Endothelial cell (in vitro differentiated cells): ENCODE results near the gene PLEKHM2. TPM values are rescaled to one million over a fixed set of nuclear protein-coding genes. Genes with fewer than 3 reads are reported as not detected.

Experiments used
- DNase-seq: peaks from one replicate; pipeline ENCODE4 v3.0.0; 2021; ENCODE audit warnings: low spot score
- H3K27ac Mint-ChIP-seq: one replicate; pipeline ENCODE4 v1.8.0; 2021; ENCODE audit warnings: mixed read lengths, inconsistent platforms; ENCODE audit not compliant: unreplicated experiment
- H3K27me3 Mint-ChIP-seq: one replicate; pipeline ENCODE4 v1.8.0; 2021; ENCODE audit warnings: mild to moderate bottlenecking, moderate library complexity, mixed read lengths, inconsistent platforms; ENCODE audit not compliant: unreplicated experiment
- H3K36me3 Mint-ChIP-seq: one replicate; pipeline ENCODE4 v1.8.0; 2021; ENCODE audit warnings: mild to moderate bottlenecking, low read depth, mixed read lengths, inconsistent platforms; ENCODE audit not compliant: unreplicated experiment
- H3K4me1 Mint-ChIP-seq: one replicate; pipeline ENCODE4 v1.8.0; 2021; ENCODE audit warnings: mild to moderate bottlenecking, mixed read lengths, inconsistent platforms; ENCODE audit not compliant: unreplicated experiment
- H3K4me3 Mint-ChIP-seq: one replicate; pipeline ENCODE4 v1.8.0; 2021; ENCODE audit warnings: mild to moderate bottlenecking, mixed read lengths, inconsistent platforms; ENCODE audit not compliant: unreplicated experiment
- H3K9me3 Mint-ChIP-seq: one replicate; pipeline ENCODE4 v1.8.0; 2021; ENCODE audit warnings: mixed read lengths, inconsistent platforms; ENCODE audit not compliant: unreplicated experiment
- total RNA-seq: library from RNA; stranded (reverse); fragmentation: NEBNext Ultra II Directional; extraction: Animal tissue kit (Norgen Biotek cat#: 25700); gene quantifications from one replicate; pipeline ENCODE4 v1.2.1, GENCODE V29; 2021; ENCODE audit not compliant: unreplicated experiment
- TF ChIP-seq, protein P1 (sequence below): fragments of 200-600 bp; sonication (generic); IDR thresholded peaks from one replicate; pipeline ENCODE4 v1.5.0; 2021; ENCODE audit warnings: antibody characterized with exemption; ENCODE audit not compliant: unreplicated experiment

Gene PLEKHM2
- total RNA-seq, 1 donor from 2014 or later: 82.3 TPM

DNA sequence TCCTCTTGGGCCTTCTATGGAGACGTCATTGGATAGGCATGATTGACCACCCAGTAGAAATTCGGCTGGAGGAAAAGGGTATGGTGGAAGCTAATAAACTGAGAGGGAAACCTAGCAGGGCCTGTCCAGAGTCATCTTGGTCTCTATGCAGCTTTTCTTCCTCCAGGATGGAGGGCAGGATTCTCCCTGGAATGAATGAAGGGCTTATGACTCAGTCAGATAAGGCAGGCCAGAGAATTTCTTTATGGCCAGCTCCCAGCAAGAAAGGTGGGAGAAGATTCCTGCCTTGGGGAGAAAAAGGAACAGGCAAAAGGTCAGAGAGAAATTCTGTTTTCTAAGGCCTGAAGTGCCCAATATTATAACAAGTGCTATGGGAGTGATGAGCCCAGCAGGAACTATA, 91.6 kb downstream of the PLEKHM2 start:
- peaks cover 18% of the 10 kb centered on the region for H3K4me1 Mint-ChIP-seq
- H3K27me3 Mint-ChIP-seq: peaks cover 5% of the 10 kb centered on the region
- peaks cover 51% of the 10 kb centered on the region for H3K36me3 Mint-ChIP-seq
- TF ChIP-seq, protein P1, sequence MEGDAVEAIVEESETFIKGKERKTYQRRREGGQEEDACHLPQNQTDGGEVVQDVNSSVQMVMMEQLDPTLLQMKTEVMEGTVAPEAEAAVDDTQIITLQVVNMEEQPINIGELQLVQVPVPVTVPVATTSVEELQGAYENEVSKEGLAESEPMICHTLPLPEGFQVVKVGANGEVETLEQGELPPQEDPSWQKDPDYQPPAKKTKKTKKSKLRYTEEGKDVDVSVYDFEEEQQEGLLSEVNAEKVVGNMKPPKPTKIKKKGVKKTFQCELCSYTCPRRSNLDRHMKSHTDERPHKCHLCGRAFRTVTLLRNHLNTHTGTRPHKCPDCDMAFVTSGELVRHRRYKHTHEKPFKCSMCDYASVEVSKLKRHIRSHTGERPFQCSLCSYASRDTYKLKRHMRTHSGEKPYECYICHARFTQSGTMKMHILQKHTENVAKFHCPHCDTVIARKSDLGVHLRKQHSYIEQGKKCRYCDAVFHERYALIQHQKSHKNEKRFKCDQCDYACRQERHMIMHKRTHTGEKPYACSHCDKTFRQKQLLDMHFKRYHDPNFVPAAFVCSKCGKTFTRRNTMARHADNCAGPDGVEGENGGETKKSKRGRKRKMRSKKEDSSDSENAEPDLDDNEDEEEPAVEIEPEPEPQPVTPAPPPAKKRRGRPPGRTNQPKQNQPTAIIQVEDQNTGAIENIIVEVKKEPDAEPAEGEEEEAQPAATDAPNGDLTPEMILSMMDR: no peak
- no peak for DNase-seq
- no peak overlapping the region for H3K27ac Mint-ChIP-seq
- no peaks in the 10 kb centered on the region for H3K9me3 Mint-ChIP-seq
- H3K4me3 Mint-ChIP-seq: no peak overlapping the region

DNA sequence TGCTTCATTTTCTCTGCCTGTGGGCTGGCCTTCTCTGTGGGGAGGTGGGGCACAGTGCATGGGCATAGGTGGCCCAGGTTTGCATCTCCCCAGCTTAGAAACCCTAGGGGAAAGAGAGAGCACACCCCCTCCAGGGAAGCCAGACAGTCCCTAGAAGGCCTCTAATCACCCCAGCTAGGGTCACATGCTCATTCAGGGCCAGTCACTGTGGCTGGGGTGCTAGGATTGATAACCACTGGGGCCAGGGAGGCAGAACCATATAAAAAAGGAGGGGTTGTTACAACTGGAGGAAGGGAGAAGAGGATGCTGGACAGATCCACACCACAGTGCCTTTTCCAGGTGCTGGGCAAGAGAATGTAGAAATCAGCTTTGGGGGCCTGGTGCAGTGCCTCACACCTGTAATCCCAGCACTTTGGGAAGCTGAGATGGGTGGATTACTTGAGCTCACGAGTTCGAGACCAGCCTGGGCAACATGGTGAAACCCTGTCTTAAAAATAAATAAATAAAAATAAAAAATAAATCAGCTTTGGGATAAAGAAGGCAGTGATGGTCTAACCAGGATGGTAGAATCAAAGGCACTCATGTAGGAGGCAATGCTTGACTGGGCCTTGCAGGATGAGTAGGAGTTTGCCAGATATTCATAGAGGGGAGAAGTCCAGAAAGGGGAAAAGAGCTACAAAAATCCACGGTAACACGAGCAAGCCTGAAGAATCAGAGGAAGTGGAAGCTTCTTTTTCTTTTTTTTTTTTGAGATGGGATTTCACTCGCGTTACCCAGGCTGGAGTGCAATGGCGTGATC, 94.0 kb downstream of the PLEKHM2 start:
- peaks cover 18% of the 10 kb centered on the region for H3K4me1 Mint-ChIP-seq
- H3K27ac Mint-ChIP-seq: peak overlapping the region; percentile 52
- TF ChIP-seq, protein P1: no peak
- H3K36me3 Mint-ChIP-seq: peaks cover 42% of the 10 kb centered on the region
- no peak overlapping the region for H3K4me3 Mint-ChIP-seq
- H3K9me3 Mint-ChIP-seq: no peaks in the 10 kb centered on the region
- DNase-seq: no peak
- peaks cover 3% of the 10 kb centered on the region for H3K27me3 Mint-ChIP-seq

Other genes starting within 250 kb of the PLEKHM2 start
- gene CTRC, start 245.9 kb upstream of the PLEKHM2 start, total RNA-seq: not detected
- gene CELA2A, start 227.6 kb upstream of the PLEKHM2 start, total RNA-seq: not detected
- gene CELA2B, start 208.2 kb upstream of the PLEKHM2 start, total RNA-seq: not detected
- gene CASP9, start 160.1 kb upstream of the PLEKHM2 start, total RNA-seq: 12.0 TPM
- gene DNAJC16, start 157.5 kb upstream of the PLEKHM2 start, total RNA-seq: 19.9 TPM
- 0.18 TPM for gene AGMAT, start 99.3 kb upstream of the PLEKHM2 start, total RNA-seq
- gene DDI2, start 66.9 kb upstream of the PLEKHM2 start, total RNA-seq: 24.0 TPM
- 3.5 TPM for gene SLC25A34, start 51.9 kb downstream of the PLEKHM2 start, total RNA-seq
- not detected for gene TMEM82, start 58.2 kb downstream of the PLEKHM2 start, total RNA-seq
- 198 TPM for gene FBLIM1, start 74.5 kb downstream of the PLEKHM2 start, total RNA-seq
- 2.4 TPM for gene UQCRHL, start 123.3 kb downstream of the PLEKHM2 start, total RNA-seq
- 33.5 TPM for gene SPEN, start 163.4 kb downstream of the PLEKHM2 start, total RNA-seq